Mucosa of stomach (tissue), 1 donor: ENCODE data around the gene TMEM238.

Source experiments
- H3K27me3 ChIP-seq: one replicate; pipeline ENCODE4 v1.7.0; 2013; ENCODE audit warnings: mild to moderate bottlenecking, low read length; ENCODE audit not compliant: control insufficient read depth, insufficient read depth
- H3K36me3 ChIP-seq: one replicate; pipeline ENCODE4 v1.7.0; 2013; ENCODE audit warnings: low read length; ENCODE audit not compliant: control insufficient read depth, insufficient read depth
- H3K4me1 ChIP-seq: one replicate; pipeline ENCODE4 v1.7.0; 2013; ENCODE audit warnings: mild to moderate bottlenecking, low read length; ENCODE audit not compliant: control insufficient read depth, insufficient read depth
- H3K4me3 ChIP-seq: one replicate; pipeline ENCODE4 v1.7.0; 2013; ENCODE audit warnings: low read length
- H3K9ac ChIP-seq: one replicate; pipeline ENCODE4 v1.7.0; 2013; ENCODE audit warnings: mild to moderate bottlenecking, low read length, moderate library complexity
- H3K9me3 ChIP-seq: one replicate; pipeline ENCODE4 v1.7.0; 2013; ENCODE audit warnings: mild to moderate bottlenecking, low read length, moderate library complexity; ENCODE audit not compliant: control insufficient read depth
- donor health status: Pancreatic carcinoma.

TMEM238 gene

GRCh38 chr19:55398200-55398925, 14.3 kb upstream of the TMEM238 start:
- H3K9me3 ChIP-seq = no peaks in the 10 kb centered on the region
- H3K36me3 ChIP-seq = peaks cover 12% of the 10 kb centered on the region
- no peak overlapping the region for H3K9ac ChIP-seq
- H3K4me3 ChIP-seq = no peak overlapping the region
- H3K27me3 ChIP-seq = no peaks in the 10 kb centered on the region
- no peaks in the 10 kb centered on the region for H3K4me1 ChIP-seq

- no peaks in the 10 kb centered on the region for H3K27me3 ChIP-seq
Observed at GRCh38 chr19:55392820-55393761, 9.0 kb upstream of the TMEM238 start.

GRCh38 chr19:55391702-55392615, 7.9 kb upstream of the TMEM238 start:
- H3K36me3 ChIP-seq = peaks cover 10% of the 10 kb centered on the region

More at GRCh38 chr19:55392820-55393761, 9.0 kb upstream of the TMEM238 start:
- no peak overlapping the region for H3K9ac ChIP-seq
- H3K4me3 ChIP-seq = no peak overlapping the region
- no peaks in the 10 kb centered on the region for H3K9me3 ChIP-seq
- peaks cover 10% of the 10 kb centered on the region for H3K4me1 ChIP-seq
- H3K36me3 ChIP-seq = peaks cover 5% of the 10 kb centered on the region

GRCh38 chr19:55391191-55391670, 7.1 kb upstream of the TMEM238 start:
- Histone ChIP-seq H3K36me3 (peaks cover 10% of the 10 kb centered on the region), H3K27me3 (no peaks in the 10 kb centered on the region), H3K4me1 (peaks cover 28% of the 10 kb centered on the region), H3K4me3 (no peak overlapping the region), H3K9ac (no peak overlapping the region), H3K9me3 (no peaks in the 10 kb centered on the region)

More at GRCh38 chr19:55391702-55392615, 7.9 kb upstream of the TMEM238 start:
- Histone ChIP-seq H3K9ac (no peak overlapping the region), H3K4me3 (no peak overlapping the region), H3K27me3 (no peaks in the 10 kb centered on the region), H3K4me1 (peaks cover 22% of the 10 kb centered on the region), H3K9me3 (no peaks in the 10 kb centered on the region)

- H3K4me3 ChIP-seq = no peak overlapping the region
- no peaks in the 10 kb centered on the region for H3K27me3 ChIP-seq
- H3K9me3 ChIP-seq = no peaks in the 10 kb centered on the region
- peaks cover 28% of the 10 kb centered on the region for H3K4me1 ChIP-seq
- H3K9ac ChIP-seq = no peak overlapping the region
- peaks cover 10% of the 10 kb centered on the region for H3K36me3 ChIP-seq
Observed at GRCh38 chr19:55390461-55390880, 6.4 kb upstream of the TMEM238 start.

GRCh38 chr19:55389386-55390317, 5.6 kb upstream of the TMEM238 start:
- no peaks in the 10 kb centered on the region for H3K9me3 ChIP-seq
- H3K36me3 ChIP-seq = peaks cover 10% of the 10 kb centered on the region
- H3K4me1 ChIP-seq = peaks cover 33% of the 10 kb centered on the region
- no peaks in the 10 kb centered on the region for H3K27me3 ChIP-seq
- H3K4me3 ChIP-seq = no peak overlapping the region
- no peak overlapping the region for H3K9ac ChIP-seq

- Histone ChIP-seq H3K9me3 (no peaks in the 10 kb centered on the region), H3K36me3 (peaks cover 10% of the 10 kb centered on the region), H3K4me3 (peak overlapping the region; percentile 85), H3K9ac (peak overlapping the region; percentile 74), H3K4me1 (peaks cover 44% of the 10 kb centered on the region), H3K27me3 (no peaks in the 10 kb centered on the region)
Observed at GRCh38 chr19:55387736-55388497, 3.8 kb upstream of the TMEM238 start.

GRCh38 chr19:55386493-55386971, 2.4 kb upstream of the TMEM238 start:
- H3K4me1 ChIP-seq = peaks cover 52% of the 10 kb centered on the region
- H3K36me3 ChIP-seq = peaks cover 10% of the 10 kb centered on the region
- H3K27me3 ChIP-seq = no peaks in the 10 kb centered on the region
- peak overlapping the region; percentile 85 for H3K4me3 ChIP-seq
- no peaks in the 10 kb centered on the region for H3K9me3 ChIP-seq
- H3K9ac ChIP-seq = peak overlapping the region; percentile 74

- H3K4me3 ChIP-seq = peak within 1 kb of the TSS; percentile 85
Observed at GRCh38 chr19:55385724-55386492, 1.8 kb upstream of the TMEM238 start, which contains the start of gene RPL28. TSS of gene RPL28 (plus strand) at chr19:55385932. CDS start at chr19:55386358, 426 bp downstream.

More at GRCh38 chr19:55385724-55386492, 1.8 kb upstream of the TMEM238 start, which contains the start of gene RPL28:
- Histone ChIP-seq H3K9ac (peak within 1 kb of the TSS; percentile 74), H3K36me3 (peaks cover 10% of the 10 kb centered on the region), H3K9me3 (no peaks in the 10 kb centered on the region), H3K27me3 (no peaks in the 10 kb centered on the region), H3K4me1 (peaks cover 52% of the 10 kb centered on the region)
